Measurements from ENCODE around the gene TMC8.

The TMC8 gene

DNA sequence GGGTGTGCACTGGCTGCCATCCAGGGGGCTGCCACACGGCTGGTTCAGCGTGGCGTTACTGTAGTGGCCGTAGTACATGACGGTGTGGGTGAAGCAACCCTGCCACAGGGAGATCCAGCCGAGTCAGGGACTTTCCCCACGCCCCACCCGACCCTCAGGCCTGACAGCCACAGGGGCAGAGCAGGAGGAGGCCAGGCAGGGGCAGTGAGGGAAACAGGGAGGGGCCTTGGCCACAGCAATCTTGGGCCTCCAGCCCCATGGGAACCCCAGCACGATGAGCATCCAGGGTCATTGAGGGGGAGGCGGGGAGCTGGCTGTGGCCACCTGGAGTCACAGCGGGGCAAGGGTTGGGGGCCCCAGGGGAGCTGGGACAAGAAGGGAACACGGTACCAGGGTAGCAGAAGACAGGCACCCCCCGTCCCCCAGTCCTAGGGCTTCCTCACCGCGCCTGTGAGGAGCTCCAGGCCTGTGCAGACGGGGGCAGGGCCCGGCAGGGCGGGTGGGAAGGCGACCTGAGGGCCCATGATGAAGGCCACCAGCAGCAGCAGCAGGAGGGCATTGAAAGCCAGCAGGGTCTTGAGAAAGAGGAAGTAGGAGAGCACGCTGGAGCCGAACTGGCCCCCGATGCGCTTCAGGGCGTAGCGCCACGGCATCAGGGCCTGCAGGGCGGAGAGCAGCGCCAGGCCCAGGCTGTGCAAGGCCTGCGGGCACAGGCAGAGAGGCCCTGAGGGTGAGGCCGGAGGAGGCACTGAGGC lies 6.3 kb upstream of the TMC8 start:
- DNase-seq (ENCODE audit: low read depth), result no peak

DNA sequence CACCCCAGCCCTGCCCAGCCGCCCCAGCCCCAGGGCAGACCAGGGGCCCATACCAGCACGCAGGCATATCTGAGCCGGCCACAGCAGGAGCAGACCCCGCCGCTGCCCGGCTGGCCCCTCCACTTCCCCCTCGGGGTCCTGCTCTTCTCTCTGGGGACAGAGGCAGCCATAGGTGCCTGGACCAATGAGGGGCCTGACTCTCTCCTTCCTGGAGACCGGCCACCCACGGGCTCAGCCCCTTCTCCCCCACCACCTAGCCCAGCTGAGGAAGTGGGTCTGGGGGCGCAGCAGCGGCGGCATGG lies 5.8 kb upstream of the TMC8 start:
- DNase-seq (ENCODE audit: low read depth), result no peak

DNA sequence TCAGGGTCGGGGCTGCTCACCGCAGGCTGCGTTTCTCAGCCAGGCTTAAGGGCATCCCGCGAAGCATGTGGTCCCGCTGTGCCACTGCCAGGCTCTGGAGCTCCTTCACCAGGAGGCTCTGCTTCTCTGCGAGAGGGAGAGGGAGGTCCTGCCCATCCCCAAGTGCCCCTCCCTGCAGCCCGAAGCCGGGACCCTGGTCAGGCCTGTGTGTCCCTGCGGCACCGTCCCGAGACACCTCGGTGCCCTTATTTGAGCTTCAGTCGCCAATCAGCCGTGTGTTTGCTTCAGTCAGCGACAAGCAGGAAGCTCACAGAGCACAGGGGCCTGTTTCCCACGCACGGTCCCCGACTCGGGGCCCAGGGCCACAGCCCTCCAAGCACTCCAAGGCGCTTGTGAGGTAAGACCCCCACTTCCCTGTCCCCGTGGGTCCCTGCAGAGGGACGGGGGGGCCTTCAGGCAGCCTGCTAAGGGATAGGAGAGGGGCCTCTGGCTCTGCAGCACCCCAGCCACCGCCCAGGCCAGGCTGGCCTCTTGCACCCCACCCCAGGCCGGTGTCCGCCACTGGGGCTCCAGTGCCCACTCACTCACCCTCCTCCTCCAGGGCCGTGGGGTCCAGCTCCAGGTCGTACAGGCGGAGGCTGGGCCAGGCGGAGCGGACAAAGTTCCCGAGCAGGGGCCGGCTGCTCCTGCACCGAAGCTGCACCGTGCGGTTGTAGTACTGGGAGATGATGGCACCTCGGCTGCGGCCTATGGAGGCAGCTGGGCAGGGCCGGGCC lies 5.2 kb upstream of the TMC8 start:
- DNase-seq (ENCODE audit: low read depth), result no peak

DNA sequence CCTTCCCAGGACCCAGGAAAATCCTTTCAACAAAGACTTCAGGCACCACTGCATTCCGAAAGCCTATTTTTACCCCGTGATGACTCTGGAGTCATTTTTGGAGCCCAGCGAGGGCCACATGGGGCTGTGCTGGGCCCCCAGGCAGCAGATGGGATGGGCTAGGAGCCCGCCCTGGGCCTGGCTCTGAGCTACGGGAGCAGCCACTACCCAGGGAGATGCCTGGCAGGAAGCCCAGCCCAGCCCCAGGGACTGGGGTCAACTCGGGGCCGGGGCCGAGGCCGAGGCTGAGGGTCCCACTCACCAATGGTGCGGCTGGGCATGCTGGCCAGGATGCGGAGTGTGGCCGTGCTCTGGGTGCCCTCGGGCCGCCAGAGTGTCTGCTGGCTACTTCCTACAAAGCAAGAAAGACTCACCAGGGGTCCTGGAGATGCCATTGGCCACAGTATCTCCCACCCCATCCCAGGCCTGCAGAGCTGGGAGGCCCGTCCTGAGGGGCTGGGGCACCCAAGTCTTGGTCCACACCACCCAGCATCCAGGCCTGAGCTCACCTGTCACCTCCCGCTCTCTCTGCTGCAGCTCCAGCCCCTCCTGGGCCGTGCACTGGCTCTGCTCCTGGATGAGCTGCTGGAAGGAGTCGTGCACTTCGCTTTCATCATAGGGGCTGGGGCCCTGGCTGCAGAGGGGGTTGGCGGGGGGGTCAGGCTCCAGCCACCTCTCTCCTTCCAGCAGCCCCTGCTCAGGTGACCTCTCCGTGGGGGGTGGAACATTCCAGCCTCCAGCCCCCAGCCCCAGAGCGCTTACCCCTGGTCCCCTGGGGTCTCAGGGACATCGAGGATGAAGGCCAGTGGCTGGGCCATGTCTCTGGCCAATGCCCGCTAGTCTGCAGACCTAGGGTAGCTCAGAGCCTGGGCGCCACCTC lies 4.3 kb upstream of the TMC8 start:
- DNase-seq (ENCODE audit: low read depth), result no peak

DNA sequence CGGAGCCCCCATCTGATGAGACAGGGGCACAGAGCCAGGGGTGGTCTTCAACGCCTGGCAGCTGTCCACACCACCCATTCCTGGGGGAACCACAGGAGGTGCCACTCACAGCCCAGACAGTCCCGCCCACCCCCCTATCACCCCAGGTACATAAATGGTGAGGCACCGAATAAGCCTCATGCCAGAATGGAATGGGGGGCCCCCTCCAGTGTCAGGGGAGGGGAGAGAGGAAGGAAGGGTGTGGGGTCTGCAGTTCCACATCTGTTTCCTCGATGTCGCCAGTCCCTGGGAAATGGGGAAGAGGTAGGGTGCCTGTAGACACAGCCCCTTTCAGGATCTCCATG lies 3.7 kb upstream of the TMC8 start:
- DNase-seq (ENCODE audit: low read depth), result peak; percentile 68

DNA sequence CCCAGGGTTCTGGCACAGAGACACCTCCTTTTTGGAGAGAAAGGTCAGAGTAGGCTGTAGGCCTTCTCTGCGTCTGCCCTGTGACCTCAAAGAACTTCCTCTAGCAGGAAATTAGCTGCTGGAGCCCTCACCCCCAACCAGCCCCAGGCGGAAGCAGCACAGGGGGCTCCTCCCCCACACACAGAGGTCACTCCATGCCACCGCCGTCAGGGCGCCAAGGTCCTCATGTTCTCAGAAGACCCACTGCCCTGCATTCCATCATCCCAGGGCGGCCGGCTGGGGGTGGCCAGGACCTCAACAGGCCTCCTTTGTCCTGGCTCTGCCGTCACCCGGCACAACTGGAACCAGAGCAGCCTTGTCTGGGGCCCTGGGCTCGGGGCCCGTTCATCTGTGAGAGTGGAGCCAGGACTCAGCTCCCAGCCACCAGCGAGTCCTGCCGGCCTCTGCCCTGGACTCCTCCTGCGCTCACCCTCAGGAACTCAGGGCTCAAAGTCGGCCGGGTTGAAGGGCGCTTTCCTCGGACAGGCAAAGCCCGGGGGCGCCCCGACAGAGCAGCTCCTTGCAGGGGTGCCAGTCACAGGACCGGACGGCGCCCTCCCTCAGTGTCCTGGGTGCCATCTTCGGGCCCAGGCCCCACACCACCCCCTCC lies 3.2 kb upstream of the TMC8 start:
- DNase-seq (ENCODE audit: low read depth), result peak; percentile 74

DNA sequence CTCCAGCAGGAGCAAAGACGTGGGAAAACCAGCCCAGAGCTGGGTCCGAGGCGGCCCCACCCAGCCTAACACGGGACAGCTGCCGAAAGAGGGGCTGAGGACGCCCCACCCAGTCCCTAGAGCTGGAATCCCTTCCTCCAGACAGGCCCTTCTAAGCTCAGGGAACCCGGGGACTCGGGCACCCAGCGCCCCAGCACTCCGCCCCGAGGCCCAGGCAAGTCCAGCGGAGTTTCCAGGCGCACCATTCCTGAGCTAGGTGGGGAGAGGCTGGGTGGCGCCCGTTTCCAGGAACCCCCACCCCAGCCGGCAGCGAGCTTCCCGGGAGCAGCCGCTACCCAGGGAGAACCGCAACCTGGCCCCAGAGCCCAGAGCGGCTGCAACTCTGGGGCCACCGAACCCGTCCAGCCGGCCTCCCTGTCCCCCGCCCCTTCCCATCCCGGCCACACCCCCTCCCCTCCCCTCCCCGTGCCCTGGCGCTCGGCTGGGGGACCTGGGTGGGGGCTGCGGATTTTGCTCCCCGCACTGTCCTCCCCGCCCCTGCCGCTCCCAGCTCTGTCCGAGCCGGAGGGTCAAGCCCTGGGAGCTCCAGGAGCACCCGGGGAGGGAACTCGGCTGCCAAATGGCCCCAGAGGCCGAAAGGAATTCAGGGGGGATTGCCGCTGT lies 2.6 kb upstream of the TMC8 start:
- DNase-seq (ENCODE audit: low read depth), result no peak

DNA sequence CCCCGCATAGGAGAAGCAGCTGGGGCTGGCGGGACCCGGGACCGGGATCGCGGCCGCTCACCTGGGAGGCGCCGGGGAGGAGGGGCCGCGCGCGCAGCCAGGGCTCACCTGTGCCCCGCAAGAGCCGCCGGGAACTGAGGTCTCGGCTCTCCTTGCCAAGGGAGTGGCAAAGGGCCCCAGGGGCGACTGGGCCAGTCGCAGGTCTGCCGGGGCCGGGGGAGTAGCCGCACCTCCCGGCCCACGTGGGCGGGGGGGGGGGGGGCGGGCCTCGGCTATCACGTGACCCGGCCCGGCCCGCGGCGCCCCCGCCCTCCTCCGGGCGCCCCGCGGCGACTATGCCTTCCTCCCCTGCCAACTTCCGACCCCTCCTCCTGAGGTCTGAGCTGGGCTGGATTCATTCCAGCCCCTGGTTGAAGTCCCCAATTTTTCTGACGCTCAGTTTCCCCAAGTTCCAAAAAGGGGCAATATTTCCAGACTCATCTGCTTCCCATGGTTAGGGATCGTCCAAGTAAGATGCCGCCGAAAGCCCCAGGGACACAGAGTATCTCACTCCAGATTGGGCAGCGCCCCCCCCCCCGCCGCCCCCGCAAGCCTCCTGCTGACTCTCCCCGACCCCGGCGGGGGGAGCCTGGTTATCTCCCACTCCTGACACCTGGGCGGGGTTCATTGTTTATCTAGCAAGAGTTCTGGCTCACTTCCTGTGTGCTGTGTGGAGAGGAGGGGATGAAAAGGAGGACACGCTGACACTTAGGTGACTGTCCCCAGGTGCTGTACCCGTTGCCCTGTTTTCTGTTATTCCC lies 1.8 kb upstream of the TMC8 start, which contains the start of gene TMC6:
Gene TMC6, minus strand, starts transcription at position 205 of the 800 bp plus-strand sequence. CDS start 1,923 bp downstream, outside the sequence.
- DNase-seq (ENCODE audit: low read depth), result peak; percentile 83

DNA sequence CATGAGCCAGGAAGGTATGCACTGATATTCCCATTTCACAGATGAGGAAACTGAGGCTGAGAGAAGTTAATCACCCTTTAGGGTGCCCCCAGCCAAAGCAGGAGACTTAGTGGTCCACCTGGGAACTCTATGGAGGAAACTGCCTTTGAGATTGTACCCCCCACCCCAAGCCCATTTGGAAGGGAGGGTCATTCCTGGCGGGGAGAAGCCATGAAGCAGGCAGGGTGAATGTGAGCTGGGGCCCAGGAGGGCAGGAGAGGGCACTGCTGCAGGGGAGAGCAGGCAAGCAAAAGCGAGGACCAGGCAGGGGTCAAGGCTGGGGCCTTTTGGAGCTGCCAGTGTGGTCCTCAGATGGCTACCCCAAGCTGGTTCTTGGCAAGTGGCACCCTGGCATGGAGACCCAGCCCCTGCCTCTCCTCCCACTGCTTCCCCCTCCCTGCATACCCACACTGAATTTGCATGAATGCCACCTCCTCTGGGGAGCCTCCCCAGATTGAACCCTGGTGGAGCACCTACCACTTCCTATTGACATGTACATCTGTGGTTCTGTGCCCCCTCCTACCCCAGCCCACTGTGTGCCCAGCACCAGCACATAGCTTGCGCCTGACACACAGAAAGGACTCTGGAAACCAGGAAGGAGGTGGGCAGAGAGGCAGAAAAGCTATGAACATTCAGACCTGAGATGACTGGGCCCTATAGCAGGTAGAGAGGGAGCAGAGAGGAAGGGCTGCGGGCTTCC lies 1.1 kb upstream of the TMC8 start:
- DNase-seq (ENCODE audit: low read depth), result peak; percentile 73

DNA sequence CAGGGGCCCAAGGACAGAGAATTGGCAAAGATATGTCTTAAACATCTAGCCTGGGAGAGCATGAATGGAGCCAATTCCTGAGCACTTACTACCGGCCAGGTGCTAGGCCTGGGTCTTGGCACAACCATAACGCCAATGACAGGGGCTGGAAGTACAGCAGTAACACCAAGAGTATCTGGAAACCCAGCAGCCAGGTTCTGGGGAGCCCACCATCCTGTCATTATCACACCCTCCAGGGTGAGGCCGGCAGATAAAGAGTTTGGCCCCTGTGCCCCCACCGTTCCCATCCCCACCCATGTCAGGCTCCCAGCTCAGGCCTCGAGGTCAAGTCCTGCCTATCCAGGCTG lies 508 bp upstream of the TMC8 start:
- DNase-seq (ENCODE audit: low read depth), result no peak

DNA sequence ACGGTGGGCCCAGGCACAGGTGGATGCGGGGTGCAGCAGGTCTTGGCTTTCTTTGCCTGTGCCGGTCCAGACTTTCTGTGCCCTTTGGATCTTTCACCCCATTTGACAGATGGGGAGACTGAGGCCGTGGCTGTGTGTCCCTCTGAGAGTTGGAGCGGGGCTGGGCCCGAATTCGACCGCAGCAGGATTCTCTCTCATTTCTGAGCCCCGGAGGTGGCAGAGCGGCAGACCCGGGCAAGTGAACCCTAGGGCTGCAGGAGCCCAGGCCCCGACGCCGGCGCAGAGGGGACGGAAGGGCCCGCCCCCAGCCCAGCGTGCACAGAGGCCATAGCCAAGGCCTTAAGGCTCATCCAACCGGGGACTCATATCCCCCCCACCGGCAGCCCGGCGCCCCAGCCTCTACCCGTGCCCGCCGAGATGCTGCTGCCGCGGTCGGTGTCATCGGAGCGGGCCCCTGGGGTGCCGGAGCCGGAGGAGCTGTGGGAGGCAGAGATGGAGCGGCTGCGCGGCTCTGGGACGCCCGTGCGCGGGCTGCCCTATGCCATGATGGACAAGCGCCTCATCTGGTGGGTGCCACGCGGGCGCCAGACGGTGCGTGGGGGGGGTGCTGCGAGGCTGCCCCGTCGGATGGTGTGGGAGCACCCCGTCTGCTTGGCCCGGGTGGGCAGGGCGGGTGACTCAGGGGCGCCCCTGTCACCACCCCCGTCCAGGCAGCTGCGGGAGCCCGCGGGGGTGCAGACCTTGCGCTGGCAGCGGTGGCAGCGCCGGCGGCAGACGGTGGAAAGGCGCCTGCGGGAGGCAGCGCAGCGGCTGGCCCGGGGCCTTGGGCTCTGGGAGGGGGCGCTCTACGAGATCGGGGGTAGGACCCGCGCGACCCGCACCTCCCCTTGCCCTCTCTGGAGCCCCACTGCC lies 857 bp downstream of the TMC8 start:
- no peak for DNase-seq (ENCODE audit: low read depth)

DNA sequence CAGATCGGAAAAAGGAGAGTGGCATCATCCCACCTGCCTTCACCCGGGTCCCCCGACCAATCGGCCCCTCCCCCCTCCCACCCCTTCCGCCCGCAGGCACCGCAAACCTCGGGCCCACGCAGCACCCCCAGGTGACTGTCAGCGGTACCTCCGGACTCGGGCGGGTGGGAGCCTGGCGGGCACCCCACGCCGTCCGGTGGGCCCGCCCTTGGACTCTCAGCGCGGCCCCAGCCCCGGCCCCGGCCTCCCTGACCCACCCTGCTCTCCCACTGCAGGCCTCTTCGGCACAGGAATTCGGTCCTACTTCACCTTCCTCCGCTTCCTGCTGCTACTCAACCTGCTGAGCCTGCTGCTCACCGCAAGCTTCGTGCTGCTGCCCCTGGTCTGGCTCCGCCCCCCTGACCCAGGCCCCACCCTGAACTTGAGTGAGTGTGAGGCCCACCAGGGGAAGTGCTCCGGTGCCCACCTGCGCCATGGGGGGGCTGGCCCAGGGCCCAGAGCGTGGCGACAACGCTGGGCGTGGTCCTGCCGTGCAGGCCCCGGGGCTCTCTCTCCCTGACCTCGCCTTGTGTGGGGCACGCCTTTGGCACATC lies 1.6 kb downstream of the TMC8 start:
- DNase-seq (ENCODE audit: low read depth), result peak; percentile 73

DNA sequence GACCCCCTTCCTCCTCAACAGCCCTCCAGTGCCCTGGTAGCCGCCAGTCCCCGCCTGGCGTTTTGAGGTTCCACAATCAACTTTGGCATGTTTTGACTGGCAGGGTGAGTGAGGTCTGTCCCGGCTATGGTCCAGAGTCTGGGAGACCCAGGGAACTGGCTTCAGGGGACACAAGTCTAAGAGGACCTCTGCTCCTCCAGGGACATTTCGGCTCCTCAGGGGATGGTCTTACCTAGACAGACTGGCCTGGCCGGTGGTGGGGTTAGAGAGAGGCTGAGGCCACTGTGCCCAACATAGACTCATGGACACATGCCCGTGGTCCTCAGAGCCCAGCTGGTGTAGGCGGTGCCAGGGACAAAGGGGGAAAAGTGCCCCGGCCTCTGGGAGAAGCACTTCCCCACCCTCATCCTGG lies 2.2 kb downstream of the TMC8 start:
- no peak for DNase-seq (ENCODE audit: low read depth)

DNA sequence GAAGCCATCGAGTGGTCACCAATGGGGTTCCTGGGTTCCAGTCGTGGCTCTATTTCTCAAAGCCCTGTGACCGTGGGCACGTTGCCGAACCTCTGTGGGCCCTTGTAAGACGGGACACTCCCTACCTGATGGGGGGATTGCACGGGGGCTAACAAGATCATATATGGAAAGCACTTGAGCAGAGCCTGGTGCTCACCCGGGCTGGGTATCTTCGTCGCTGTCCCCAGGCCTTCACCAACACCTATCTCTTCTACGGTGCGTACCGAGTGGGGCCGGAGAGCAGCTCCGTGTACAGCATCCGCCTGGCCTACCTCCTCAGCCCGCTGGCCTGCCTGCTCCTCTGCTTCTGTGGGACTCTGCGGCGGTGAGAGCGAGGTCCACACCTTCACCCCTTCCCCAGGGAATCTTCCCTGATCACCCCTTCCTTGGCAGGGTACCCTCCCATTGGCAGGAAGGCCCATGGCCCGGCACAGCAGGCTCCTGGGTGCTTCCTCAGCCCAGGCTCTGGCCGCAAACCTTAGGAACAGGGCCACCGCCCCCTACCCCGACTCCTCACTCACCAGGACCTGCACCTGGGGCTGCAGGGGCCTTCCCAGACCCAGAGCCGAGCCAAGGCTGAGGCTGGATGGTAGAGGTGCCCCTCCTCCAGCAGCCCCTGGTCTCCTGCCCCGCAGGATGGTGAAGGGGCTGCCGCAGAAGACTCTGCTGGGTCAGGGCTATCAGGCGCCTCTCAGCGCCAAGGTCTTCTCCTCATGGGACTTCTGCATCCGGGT lies 2.8 kb downstream of the TMC8 start:
- no peak for DNase-seq (ENCODE audit: low read depth)

DNA sequence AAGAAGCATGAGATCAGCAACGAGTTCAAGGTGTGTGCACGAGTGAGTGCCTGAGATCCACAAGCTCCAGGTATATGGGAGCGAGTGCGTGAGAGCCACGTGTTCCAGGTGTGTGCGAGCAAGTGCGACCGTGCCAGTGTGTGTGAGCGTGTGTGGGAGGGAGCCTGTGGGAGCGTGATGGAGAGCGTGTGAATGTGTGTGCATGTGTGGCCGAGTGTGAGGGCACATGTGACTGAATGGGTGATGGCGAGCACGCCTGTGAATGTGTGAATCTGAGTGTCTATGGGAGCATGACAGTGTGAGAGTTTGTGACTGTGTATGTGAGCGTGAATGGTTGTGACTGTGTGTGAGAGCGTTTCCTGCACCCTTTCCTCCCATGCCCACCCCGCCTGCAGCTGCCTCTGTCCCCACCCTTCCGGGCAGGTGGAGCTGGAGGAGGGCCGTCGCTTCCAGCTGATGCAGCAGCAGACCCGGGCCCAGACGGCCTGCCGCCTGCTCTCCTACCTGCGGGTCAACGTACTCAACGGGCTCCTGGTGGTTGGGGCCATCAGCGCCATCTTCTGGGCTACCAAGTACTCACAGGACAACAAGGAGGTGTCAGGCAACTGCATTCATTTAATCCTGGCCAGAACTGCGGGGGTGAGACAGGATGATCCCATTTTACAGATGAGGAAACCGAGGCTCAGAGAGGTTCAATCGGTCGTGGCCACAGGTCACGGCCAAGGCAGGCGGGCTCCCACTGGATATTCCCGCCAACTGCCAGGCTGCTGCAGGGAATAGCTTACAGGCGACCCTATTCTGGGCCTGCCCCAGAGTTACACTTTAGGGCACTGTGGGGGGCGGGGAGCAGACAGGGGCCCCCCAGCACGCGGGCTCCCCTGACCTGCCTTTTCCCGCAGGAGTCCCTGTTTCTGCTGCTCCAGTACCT lies 3.7 kb downstream of the TMC8 start:
- DNase-seq (ENCODE audit: low read depth), result no peak

DNA sequence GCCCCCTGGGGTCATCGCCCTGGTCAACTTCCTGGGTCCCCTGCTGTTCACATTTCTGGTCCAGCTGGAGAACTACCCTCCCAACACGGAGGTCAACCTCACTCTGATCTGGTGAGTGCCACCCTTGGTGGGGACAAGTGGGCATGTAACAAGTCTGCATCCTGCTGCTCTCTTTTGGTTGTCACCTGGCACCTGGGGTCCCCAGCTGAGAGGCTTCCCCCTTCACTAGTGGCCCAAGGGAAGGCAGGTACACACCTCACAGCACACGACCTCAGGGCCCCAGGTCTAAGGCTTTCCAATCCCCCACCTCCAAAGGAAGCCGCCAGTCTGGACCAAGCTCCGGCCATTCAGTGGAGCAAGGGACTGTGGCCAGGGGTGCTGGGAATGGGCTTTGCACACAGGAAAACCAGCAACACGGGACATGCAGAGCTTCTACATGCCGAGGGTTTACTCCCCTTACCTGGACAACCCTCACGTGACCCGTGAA lies 4.4 kb downstream of the TMC8 start:
- no peak for DNase-seq (ENCODE audit: low read depth)
